ENCODE data around the gene GRAP.
"Not testable (repeated sequence)": the region's sequence is repeated elsewhere in the genome, so short reads cannot be mapped to it uniquely, and the experiment has no call there.

DNA sequence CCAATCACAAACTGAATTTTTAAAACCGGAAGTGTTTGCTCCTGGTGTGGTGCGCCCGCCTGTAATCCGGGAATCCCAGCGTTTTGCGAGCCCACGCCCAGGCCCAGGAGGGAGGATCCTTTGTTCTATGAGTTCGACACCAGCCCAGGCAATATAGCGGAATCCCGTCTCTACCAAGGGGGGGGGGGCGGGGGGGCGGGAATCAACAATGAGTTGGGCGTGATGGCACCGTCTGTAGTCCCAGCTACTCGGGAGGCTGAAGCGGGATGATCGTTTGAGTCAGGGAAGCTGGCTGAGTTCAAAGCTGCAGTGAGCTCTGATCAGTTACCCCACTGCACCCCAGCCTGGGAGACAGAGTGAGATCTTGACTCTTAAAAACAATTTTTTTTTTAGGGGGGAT is 17.6 kb upstream of the GRAP start:
- TF ChIP-seq, protein P1, sequence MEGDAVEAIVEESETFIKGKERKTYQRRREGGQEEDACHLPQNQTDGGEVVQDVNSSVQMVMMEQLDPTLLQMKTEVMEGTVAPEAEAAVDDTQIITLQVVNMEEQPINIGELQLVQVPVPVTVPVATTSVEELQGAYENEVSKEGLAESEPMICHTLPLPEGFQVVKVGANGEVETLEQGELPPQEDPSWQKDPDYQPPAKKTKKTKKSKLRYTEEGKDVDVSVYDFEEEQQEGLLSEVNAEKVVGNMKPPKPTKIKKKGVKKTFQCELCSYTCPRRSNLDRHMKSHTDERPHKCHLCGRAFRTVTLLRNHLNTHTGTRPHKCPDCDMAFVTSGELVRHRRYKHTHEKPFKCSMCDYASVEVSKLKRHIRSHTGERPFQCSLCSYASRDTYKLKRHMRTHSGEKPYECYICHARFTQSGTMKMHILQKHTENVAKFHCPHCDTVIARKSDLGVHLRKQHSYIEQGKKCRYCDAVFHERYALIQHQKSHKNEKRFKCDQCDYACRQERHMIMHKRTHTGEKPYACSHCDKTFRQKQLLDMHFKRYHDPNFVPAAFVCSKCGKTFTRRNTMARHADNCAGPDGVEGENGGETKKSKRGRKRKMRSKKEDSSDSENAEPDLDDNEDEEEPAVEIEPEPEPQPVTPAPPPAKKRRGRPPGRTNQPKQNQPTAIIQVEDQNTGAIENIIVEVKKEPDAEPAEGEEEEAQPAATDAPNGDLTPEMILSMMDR (IDR thresholded peaks at IDR 0.05): not testable (repeated sequence)
- not testable (repeated sequence) for TF ChIP-seq EP300 (IDR thresholded peaks at IDR 0.05)

Data from ovary (tissue), 3 donors.